Ascending aorta (tissue), 2 donors: Measurements from ENCODE around the gene TEAD1. TPM values are rescaled to one million over a fixed set of nuclear protein-coding genes. Genes with fewer than 3 reads are reported as not detected.
"Not testable (repeated sequence)": the region's sequence is repeated elsewhere in the genome, so short reads cannot be mapped to it uniquely, and the experiment has no call there.

Source experiments
- DNase-seq, 2 donors: peaks; one replicate each; pipeline ENCODE4 v3.0.0-alpha.2; 2019; ENCODE audit warnings: low spot score in 2 of 2
- H3K27ac ChIP-seq, 2 donors: fragments of 200-600 bp; sonication (generic); one replicate each; pipeline ENCODE4 v1.5.1; 2016 to 2017; ENCODE audit warnings: mild to moderate bottlenecking in 1 of 2
- H3K27me3 ChIP-seq: fragments of 200-600 bp; sonication (generic); one replicate; pipeline ENCODE4 v1.5.1; 2017
- H3K36me3 ChIP-seq, 2 donors: fragments of 200-600 bp; sonication (generic); one replicate each; pipeline ENCODE4 v1.5.1; 2016
- H3K4me1 ChIP-seq, 2 donors: fragments of 200-600 bp; sonication (generic); one replicate each; pipeline ENCODE4 v1.5.1; 2016 to 2017; ENCODE audit warnings: mild to moderate bottlenecking in 1 of 2
- H3K4me3 ChIP-seq, 2 donors: fragments of 200-600 bp; sonication (generic); one replicate each; pipeline ENCODE4 v1.5.1; 2016 to 2017; ENCODE audit warnings: mild to moderate bottlenecking in 1 of 2
- H3K9me3 ChIP-seq, 2 donors: fragments of 200-600 bp; sonication (generic); one replicate each; pipeline ENCODE4 v1.5.1; 2016
- intact Hi-C: fragments of 100-400 bp; cut with DNase I; formaldehyde crosslinking; loops from one replicate; pipeline ENCODE4 v1.15.1; 2023
- total RNA-seq: library from RNA; depleted of rRNA; stranded (reverse); fragments of >200 nt; gene quantifications from one replicate; pipeline ENCODE4 v1.1.0, GENCODE V29; 2016
- TF ChIP-seq, protein P1 (sequence below), 3 experiments: fragments of 200-600 bp in 2 of 3; fragments of 450-650 bp in 1 of 3; sonication (generic) in 2 of 3; IDR thresholded peaks; one replicate each; pipeline ENCODE4 v1.5.1; 2016 to 2019; ENCODE audit warnings: antibody characterized with exemption in 3 of 3, mild to moderate bottlenecking in 1 of 3, moderate library complexity in 1 of 3

Gene TEAD1
- total RNA-seq, 1 donor from 2014 or later, result 112 TPM

DNA sequence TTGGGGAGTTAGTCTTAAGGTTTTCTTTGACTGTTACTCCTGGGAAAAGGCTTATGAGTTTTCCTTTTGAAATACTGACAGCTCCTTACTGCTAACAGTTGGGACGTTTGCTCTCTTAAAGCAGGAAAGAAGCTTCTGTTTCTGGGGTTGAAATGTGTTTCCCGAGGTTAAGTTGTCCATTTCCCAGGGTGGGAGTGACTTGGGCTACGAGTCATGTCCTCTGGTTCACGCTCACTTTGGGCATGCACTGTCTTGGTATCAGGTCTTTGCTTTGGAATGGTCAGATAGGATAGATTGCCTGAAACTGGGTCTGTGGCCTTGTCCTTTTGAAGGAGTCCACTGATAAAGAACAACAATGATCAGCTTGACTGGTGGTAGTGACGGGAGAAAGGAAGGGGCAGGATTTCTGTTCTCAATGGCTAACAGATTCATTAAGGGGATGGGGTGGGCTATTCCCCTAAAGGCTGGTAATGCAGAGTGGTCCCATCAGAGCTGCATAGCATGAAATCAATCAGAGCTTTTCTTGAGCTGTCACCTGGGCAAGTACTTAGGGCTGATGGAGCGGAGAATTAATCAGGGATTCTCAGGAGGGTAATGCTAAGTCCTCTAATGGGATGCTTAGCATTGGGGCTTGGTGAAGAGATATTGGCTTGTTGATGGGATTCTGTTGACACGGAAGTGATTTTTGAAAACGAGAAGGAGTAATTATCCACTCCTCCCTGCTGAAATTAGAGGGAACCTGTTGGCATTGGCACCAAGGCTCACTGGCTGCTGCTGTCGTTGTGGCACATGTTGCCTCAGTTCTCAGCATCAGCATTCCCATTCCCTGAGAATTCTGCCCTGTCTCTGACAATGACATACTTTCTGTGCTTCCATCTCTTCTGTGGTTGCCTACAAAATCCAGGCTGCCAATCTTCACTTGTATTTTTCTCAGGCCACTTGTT, 81.6 kb downstream of the TEAD1 start:
- DNase-seq, result no peak
- intact Hi-C loops, result no loop called here
- TF ChIP-seq, protein P1, sequence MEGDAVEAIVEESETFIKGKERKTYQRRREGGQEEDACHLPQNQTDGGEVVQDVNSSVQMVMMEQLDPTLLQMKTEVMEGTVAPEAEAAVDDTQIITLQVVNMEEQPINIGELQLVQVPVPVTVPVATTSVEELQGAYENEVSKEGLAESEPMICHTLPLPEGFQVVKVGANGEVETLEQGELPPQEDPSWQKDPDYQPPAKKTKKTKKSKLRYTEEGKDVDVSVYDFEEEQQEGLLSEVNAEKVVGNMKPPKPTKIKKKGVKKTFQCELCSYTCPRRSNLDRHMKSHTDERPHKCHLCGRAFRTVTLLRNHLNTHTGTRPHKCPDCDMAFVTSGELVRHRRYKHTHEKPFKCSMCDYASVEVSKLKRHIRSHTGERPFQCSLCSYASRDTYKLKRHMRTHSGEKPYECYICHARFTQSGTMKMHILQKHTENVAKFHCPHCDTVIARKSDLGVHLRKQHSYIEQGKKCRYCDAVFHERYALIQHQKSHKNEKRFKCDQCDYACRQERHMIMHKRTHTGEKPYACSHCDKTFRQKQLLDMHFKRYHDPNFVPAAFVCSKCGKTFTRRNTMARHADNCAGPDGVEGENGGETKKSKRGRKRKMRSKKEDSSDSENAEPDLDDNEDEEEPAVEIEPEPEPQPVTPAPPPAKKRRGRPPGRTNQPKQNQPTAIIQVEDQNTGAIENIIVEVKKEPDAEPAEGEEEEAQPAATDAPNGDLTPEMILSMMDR (IDR thresholded peaks at IDR 0.05), result no peak

GRCh38 chr11:12756454-12756806, 82.2 kb downstream of the TEAD1 start:
- H3K27ac ChIP-seq, result no peak overlapping the region
- H3K4me3 ChIP-seq, result no peak overlapping the region
- intact Hi-C loops, result no loop called here
- no peaks in the 10 kb centered on the region for H3K36me3 ChIP-seq
- TF ChIP-seq, protein P1 (IDR thresholded peaks at IDR 0.05), result no peak
- no peaks in the 10 kb centered on the region for H3K27me3 ChIP-seq
- no peak for DNase-seq
- H3K4me1 ChIP-seq, result no peaks in the 10 kb centered on the region
- H3K9me3 ChIP-seq, result no peaks in the 10 kb centered on the region

More for the DNA sequence above, 81.6 kb downstream of the TEAD1 start:
- no peaks in the 10 kb centered on the region for H3K4me1 ChIP-seq
- H3K27me3 ChIP-seq, result no peaks in the 10 kb centered on the region
- no peak overlapping the region for H3K27ac ChIP-seq
- no peaks in the 10 kb centered on the region for H3K36me3 ChIP-seq
- H3K9me3 ChIP-seq, result no peaks in the 10 kb centered on the region
- no peak overlapping the region for H3K4me3 ChIP-seq

DNA sequence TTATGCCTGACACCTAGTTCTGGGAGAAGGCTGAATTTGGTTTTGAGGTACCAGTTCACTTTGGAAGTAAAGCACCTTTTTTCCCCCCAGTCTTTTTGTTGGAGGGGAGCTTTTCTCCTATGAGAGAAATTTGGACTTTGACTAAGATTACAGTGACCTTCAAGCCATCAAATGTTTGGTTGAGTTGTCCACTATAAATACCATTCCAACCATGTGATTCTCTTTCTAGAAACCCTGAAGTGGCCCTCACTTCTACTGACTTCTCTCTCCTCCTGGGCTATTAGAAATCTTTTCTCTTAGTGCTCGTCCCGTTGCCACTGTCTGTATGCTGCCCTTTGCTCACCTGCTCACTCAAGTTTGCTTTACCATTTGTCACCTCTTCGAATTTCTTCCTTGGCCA, 82.6 kb downstream of the TEAD1 start:
- Histone ChIP-seq H3K9me3 (no peaks in the 10 kb centered on the region), H3K36me3 (no peaks in the 10 kb centered on the region), H3K27me3 (no peaks in the 10 kb centered on the region), H3K4me1 (no peaks in the 10 kb centered on the region), H3K4me3 (no peak overlapping the region), H3K27ac (no peak overlapping the region)
- TF ChIP-seq, protein P1 (IDR thresholded peaks at IDR 0.05), result no peak
- intact Hi-C loops, result no loop called here
- no peak for DNase-seq

GRCh38 chr11:12757416-12757815, 83.2 kb downstream of the TEAD1 start:
- Histone ChIP-seq H3K4me1 (no peaks in the 10 kb centered on the region), H3K4me3 (no peak overlapping the region), H3K27ac (no peak overlapping the region), H3K9me3 (no peaks in the 10 kb centered on the region), H3K36me3 (no peaks in the 10 kb centered on the region), H3K27me3 (no peaks in the 10 kb centered on the region)
- no peak for DNase-seq
- TF ChIP-seq, protein P1 (IDR thresholded peaks at IDR 0.05), result no peak
- intact Hi-C loops, result no loop called here

- H3K36me3 ChIP-seq, H3K27me3 ChIP-seq, H3K27ac ChIP-seq, H3K4me3 ChIP-seq, H3K9me3 ChIP-seq, H3K4me1 ChIP-seq, intact Hi-C loops, DNase-seq: not testable (repeated sequence)
Observed at GRCh38 chr11:12758117-12758516, 83.9 kb downstream of the TEAD1 start.

DNA sequence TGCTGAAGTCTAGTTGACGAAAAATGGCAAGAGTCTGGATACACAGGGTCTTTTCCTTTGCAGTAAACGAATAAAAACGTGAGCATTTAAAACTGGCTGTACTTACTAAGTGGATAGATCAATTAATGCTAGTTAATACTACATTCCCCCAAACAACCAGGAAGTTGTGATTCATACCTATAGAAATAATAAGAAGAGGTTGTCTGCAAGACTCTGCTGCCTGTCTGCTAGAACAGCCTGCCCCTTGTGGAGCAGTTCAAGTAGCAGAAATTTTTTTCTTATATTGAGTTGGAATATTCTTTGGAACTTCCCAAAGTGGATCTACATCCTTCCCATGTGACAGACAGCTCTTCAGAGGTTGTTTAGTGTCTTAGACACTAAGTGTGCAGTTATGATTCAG, 86.8 kb downstream of the TEAD1 start:
- DNase-seq, result no peak
- TF ChIP-seq, protein P1 (IDR thresholded peaks at IDR 0.05), result no peak
- intact Hi-C loops, result no loop called here
- Histone ChIP-seq H3K27ac (no peak overlapping the region), H3K4me3 (no peak overlapping the region), H3K9me3 (no peaks in the 10 kb centered on the region), H3K36me3 (peaks cover 0 to 10% of the 10 kb centered on the region in 2 donors), H3K4me1 (peaks cover 0 to 3% of the 10 kb centered on the region in 2 donors), H3K27me3 (no peaks in the 10 kb centered on the region)
